ENCODE measurements around the gene ANO7.

- TF ChIP-seq POLR2A (IDR thresholded peaks at IDR 0.05) (no peak), CTCF (IDR thresholded peaks at IDR 0.05) (no peak)
Measured at GRCh38 chr2:241224018-241224850, 35.8 kb downstream of the ANO7 start.
